ENCODE results near the gene CFAP74. TPM values are rescaled to one million over a fixed set of nuclear protein-coding genes. Genes with fewer than 3 reads are reported as not detected.
A peak's percentile ranks its signal among the peaks of the same experiment; 100 is the strongest.

The CFAP74 gene
- total and polyA plus RNA-seq, 2 of the 13 experiments (the other 11 are each of a cell fraction or from before 2014, with no cell fraction given): 0.27 to 0.62 TPM

DNA sequence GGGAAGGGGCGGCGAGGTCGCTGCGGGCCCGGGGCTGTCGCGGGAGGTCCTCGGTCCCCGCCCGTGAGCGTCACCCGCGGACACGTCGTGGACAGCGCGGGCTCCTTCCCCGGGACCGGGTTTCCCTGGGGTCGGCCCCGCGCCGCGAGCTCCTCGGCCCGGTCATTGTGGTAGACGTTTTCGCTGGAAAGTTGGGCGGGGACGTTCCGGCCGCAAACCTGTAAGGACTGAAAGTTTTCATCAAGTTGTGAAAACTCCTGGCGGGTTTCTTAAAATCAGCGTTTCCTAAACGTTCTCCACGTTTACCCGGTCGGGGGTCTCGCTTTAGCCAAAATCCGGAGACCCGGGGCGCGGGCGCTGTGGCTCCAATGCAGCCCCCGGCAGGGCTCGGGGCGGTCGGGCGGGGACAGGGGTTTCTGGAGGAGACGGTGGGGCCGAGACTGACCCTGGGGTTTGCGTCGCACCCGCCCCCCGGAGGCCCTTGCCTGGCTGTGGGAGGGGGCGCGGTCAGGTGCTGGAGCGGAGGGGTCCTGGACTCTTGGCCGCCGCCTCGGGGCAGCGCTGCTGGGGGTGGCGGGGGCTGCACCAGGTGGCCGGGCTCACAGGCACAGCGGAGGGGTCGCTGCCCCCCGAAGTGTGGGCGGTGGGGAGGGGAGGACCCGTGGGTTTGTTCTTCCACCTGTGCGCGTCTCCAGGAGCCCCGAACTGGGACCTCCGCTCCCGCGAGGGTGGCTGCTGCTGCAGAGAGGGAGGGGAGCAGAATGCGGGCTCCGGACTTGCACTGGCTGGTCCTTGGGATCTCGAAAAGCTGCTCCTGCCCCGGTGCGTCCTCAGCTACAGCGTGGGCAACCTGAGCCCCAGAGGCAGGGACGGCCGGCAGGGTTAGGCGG lies 47.5 kb upstream of the CFAP74 start (continued):
- no peak for TF ChIP-seq GZF1 (CRISPR knock-in tag; IDR thresholded peaks at IDR 0.05)
- TF ChIP-seq TMF1 (CRISPR knock-in tag; IDR thresholded peaks at IDR 0.05; ENCODE audit: low read depth): no peak
- no peak for TF ChIP-seq ZNF496 (CRISPR knock-in tag; IDR thresholded peaks at IDR 0.05; ENCODE audit: insufficient replicate concordance)
- TF ChIP-seq, protein P1, sequence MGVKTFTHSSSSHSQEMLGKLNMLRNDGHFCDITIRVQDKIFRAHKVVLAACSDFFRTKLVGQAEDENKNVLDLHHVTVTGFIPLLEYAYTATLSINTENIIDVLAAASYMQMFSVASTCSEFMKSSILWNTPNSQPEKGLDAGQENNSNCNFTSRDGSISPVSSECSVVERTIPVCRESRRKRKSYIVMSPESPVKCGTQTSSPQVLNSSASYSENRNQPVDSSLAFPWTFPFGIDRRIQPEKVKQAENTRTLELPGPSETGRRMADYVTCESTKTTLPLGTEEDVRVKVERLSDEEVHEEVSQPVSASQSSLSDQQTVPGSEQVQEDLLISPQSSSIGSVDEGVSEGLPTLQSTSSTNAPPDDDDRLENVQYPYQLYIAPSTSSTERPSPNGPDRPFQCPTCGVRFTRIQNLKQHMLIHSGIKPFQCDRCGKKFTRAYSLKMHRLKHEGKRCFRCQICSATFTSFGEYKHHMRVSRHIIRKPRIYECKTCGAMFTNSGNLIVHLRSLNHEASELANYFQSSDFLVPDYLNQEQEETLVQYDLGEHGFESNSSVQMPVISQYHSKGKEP (CRISPR knock-in tag; IDR thresholded peaks at IDR 0.05): no peak
- TF ChIP-seq ZBTB7B (CRISPR knock-in tag; IDR thresholded peaks at IDR 0.05): no peak
- no peak for TF ChIP-seq RFX1 (IDR thresholded peaks at IDR 0.05)
- no peak for TF ChIP-seq CREM (IDR thresholded peaks at IDR 0.05)
- no peak for TF ChIP-seq CREM (CRISPR knock-in tag; IDR thresholded peaks at IDR 0.05)
- no peak for TF ChIP-seq ZSCAN29 (CRISPR knock-in tag; conservative IDR thresholded peaks at IDR 0.05)
- TF ChIP-seq ZNF24 (IDR thresholded peaks at IDR 0.05): no peak
- TF ChIP-seq ZBTB14 (CRISPR knock-in tag; IDR thresholded peaks at IDR 0.05): no peak
- 0 out of 2 replicates have a peak, but pooled peaks have one; percentile 41 for TF ChIP-seq ZFP82 (CRISPR knock-in tag; IDR thresholded peaks at IDR 0.05; ENCODE audit: borderline replicate concordance)
- no peak for TF ChIP-seq ZNF878 (CRISPR knock-in tag; IDR thresholded peaks at IDR 0.05)
- no peak for TF ChIP-seq ZNF317 (CRISPR knock-in tag; IDR thresholded peaks at IDR 0.05)
- TF ChIP-seq FOXP1 (IDR thresholded peaks at IDR 0.05): no peak
- TF ChIP-seq FOXP1 (CRISPR knock-in tag; IDR thresholded peaks at IDR 0.05): no peak
- no peak for TF ChIP-seq ZNF616 (CRISPR knock-in tag; IDR thresholded peaks at IDR 0.05; ENCODE audit: low read depth)
- no peak for TF ChIP-seq NBN (conservative IDR thresholded peaks at IDR 0.05)
- no peak for TF ChIP-seq HOXD1 (CRISPR knock-in tag; IDR thresholded peaks at IDR 0.05)
- no peak for TF ChIP-seq HNF4G (IDR thresholded peaks at IDR 0.05; ENCODE audit: borderline replicate concordance, low read depth, low read length)
- TF ChIP-seq HNF4G (CRISPR knock-in tag; IDR thresholded peaks at IDR 0.05; ENCODE audit: borderline replicate concordance, low read depth): no peak
- TF ChIP-seq FIP1L1 (IDR thresholded peaks at IDR 0.05; ENCODE audit: borderline replicate concordance, insufficient read depth, low read depth, low read length): no peak
- no peak for TF ChIP-seq ZNF225 (CRISPR knock-in tag; IDR thresholded peaks at IDR 0.05)
- no peak for TF ChIP-seq ZNF615 (CRISPR knock-in tag; IDR thresholded peaks at IDR 0.05; ENCODE audit: borderline replicate concordance)
- no peak for TF ChIP-seq ZSCAN30 (CRISPR knock-in tag; IDR thresholded peaks at IDR 0.05)
- peak; percentile 94 for TF ChIP-seq ZNF121 (CRISPR knock-in tag; IDR thresholded peaks at IDR 0.05)
- TF ChIP-seq ATF3 (CRISPR knock-in tag; IDR thresholded peaks at IDR 0.05): no peak
- no peak for TF ChIP-seq ZNF235 (CRISPR knock-in tag; IDR thresholded peaks at IDR 0.05; ENCODE audit: borderline replicate concordance)
- TF ChIP-seq ZNF777 (CRISPR knock-in tag; IDR thresholded peaks at IDR 0.05): peak; percentile 88
- no peak for TF ChIP-seq NCOA1 (CRISPR knock-in tag; IDR thresholded peaks at IDR 0.05)
- TF ChIP-seq ZNF296 (CRISPR knock-in tag; conservative IDR thresholded peaks at IDR 0.05): no peak
- TF ChIP-seq ELF3 (CRISPR knock-in tag; IDR thresholded peaks at IDR 0.05): no peak

Data from HepG2 (cell line).